RPMI7951 (cell line): Measurements from ENCODE around the gene CNN2. TPM values are rescaled to one million over a fixed set of nuclear protein-coding genes. Genes with fewer than 3 reads are reported as not detected.
"Not testable (repeated sequence)": the region's sequence is repeated elsewhere in the genome, so short reads cannot be mapped to it uniquely, and the experiment has no call there.

Experiments
- DNase-seq: peaks from one replicate; pipeline ENCODE4 v3.0.0-alpha.2; 2012; ENCODE audit warnings: low read depth
- total RNA-seq: library from RNA; depleted of rRNA; stranded (reverse); fragments of >200 nt; shearing (Covaris generic); gene quantifications from 2 replicates; pipeline ENCODE4 v1.2.3, GENCODE V29; 2014

Gene CNN2
- total RNA-seq, 1 experiment from 2014 or later = 179 TPM

DNA sequence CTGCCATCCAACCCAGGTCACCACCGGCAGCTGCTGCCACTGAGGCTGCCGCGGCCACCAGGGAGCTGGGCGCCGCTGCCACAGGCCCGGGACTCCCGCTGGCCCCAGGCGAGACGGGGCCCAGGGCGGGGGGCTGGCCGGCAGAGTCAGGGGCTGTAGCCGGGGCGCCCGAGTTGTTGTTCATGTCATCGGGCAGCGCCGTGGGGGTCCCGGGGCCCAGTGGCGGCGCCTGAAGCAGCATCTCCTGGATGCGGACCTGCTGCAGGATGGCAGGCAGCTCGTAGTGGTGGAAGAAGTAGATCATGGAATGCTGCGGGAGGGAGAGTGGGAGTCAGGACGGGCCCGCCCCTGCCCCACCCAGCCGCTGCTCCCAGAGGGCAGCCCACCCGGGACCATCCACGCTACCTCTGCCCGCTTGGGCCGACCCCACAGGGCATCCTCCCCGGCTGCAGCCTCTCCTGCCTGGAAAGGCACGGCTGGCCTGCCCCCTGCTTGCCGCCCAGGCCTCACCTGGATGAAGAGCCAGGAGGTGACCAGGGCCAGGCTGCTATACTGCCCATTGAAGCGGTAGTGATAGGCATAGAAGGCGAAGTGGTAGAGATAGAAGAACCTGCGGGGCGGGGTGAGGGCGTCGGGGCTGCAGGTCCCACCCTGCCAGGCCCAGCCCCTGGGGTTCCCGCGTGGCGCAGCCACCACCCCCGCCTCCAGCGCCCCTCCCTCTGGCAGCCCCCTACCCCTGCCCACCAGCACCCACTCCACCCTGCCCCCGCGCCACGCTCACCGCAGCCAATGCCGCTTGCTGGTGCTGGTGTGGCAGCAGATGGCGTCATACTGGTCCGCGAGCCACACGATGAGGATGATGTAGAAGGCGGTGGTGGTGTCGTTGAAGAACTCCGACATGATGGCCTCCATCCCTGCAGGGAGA is 15.6 kb upstream of the CNN2 start:
- no peak for DNase-seq

DNA sequence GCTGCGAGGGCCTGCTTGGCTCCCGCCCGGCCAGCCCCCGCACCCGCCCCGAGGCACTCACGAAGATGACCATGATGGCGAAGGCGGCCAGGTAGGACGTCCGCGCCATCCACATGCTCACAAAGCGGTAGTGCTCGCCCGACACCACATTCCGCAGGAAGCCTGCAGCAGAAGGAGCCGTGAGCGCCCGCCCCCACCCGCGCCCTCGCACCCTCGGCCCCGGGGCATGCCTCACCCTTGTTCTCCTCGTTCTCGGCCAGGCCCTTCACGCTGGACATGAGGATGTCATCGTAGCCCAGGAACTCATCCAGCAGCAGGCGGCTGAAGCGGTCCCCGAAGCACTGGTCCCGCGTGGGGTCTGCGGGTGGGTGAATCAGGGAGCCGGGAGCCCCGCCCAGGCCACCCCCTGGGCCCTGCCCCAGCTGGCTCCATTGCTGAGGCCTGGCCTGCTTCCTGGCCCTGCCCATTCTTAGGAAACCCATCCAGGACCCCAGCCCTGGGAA is 14.5 kb upstream of the CNN2 start:
- no peak for DNase-seq

DNA sequence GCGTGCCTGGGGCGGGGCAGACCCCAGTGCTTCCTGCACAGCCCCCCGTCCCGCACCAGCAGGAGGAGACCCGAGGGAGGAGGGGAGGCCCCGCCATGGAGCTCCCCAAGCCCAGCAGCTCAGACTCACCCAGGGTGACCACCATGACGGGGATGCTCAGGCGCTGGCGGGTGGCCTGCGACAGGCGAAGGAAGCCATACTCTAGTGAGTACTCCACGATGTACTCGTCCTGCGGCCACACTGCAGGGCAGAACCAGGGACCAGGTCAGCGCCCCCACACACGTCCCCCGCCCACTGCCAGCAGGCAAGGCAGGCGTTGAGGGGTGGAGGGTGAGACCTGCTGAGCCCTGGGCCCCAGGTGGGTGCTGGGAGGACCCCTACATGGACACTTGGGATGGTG is 14.1 kb upstream of the CNN2 start:
- DNase-seq = no peak

DNA sequence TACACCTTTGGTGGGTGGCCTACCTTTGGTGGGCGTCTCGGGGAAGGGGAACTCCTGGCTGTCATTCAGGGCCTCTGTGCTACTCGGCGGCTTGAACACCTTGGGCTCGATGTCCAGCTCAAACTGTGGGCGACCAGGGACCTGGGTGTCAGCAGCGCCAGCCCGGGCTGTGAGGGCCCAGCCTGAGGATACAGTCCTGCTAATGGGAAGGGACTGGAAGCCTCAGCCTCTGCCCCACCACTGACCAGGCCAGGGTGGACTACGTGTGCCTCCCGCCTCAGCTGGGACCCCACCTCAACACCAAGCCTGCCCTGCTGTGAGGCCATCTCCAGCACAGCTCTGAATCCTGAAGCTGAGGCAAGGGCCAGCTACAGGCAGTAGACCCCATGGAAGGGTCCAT is 13.2 kb upstream of the CNN2 start:
- no peak for DNase-seq

DNA sequence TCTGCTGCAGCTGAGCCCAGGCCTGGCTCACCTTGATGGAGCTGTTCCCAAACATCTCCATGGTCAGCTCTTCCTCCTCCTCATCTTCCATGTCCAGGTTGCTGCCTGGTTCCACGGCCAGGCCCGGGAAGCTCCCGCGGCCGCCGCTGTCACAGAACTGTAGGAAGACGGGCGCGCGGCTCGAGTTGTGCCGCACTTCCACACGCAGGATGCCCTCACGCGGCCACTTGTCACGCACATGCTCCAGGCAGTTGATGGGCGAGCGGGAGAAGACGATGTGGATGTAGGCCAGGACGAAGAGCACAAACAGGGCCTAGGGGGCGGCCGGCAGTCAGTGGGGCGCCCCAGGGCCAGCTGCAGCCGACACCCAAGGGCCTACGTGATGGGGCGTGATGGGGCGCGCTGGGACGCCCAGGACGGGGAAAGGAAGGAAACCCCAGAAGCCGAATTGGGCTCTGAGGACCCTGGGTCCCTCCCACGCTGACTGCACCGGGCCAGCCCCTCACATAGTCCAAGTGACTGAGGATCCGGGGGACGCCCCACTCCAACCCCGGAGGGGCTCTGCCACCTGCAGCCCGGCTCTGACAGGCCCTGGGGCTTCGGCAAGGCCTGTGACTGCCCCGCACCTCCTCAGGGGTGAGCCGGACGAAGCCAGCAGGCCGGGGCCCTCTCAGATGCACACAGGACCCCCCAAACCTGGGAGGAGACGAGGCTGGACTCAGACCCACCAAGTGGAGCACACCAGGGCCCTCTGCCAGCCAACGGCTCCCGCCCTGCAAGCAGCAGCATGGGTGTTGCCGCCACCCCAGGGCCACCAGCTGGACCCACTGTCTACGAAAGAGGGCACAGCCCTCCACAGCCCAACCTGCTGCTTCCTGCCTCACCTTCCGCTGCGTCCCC is 12.0 kb upstream of the CNN2 start:
- DNase-seq = no peak

DNA sequence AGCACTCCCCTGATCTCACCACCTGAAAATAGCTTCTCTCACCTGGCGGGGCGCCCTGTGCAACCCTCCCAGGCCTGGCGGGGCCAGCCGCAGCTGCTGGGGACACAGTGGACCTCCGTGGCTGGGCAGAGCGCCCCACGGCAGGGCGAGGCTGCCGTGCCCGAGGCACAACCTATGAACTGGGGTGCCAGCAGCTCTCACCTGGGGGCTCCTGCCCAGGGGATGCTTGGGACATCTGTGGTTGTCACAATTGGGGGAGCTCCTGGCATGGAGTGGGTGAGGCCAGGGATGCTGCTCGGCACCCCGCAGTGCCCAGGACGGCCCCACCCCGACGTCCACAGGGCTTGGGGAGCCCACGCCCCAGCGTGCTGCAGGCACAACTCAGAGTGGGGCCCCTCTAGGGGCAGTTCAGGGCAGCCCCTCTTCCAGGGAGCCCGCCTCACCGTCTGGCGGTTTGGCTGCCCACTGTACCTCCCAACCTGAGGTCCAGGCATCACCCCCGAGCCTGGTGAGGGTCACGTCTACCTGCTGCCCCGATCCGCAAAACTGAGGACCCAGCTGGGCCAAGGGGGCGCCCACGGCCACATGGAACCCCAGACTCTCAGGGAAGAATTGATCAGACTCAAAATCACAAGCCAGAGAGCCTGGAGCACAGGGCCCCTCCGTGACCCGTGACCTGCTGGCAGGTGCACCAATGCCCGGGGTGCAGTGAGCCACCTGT is 11.2 kb upstream of the CNN2 start:
- no peak for DNase-seq

DNA sequence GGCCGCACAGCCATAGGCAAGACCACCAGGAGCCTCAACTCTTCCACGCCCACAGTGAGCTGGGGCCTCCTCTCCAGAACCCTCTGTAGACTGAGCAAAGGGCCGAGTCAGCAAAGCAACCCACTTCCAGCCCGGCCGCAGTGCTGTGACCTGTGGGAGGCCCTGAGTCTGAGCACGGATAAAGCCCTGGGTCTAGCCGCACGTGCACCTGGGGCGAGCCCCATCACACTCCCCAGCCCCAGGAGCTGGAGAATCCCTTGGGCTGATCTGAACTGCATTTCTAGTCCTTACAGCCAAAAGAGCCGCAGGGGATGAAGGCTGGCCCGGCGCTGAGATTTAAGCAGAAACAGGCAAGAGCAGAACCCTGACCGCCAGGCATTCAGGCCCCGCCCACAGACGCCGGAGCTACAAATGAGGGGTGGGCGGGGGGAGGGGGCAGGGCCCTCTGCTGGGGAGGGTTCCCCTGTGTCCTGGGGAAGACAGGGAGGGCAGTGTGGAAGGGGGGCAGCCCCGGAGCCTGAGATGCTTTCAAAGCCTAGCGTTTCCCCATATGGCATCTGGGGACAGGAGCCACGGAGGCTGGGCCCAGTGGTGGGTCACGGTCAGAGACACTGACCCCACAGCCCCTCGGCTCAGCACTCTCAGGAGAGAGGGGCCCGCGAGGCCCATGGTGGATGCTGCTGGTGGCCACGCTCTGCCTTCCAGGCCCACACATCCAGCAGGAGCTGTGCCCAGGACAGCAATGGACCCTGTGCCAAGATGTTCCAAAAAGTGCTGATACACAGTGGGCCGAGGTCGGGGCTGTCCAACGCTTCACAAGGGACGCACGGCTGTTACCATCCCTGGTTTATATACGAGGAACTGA is 10.4 kb upstream of the CNN2 start:
- DNase-seq = no peak

DNA sequence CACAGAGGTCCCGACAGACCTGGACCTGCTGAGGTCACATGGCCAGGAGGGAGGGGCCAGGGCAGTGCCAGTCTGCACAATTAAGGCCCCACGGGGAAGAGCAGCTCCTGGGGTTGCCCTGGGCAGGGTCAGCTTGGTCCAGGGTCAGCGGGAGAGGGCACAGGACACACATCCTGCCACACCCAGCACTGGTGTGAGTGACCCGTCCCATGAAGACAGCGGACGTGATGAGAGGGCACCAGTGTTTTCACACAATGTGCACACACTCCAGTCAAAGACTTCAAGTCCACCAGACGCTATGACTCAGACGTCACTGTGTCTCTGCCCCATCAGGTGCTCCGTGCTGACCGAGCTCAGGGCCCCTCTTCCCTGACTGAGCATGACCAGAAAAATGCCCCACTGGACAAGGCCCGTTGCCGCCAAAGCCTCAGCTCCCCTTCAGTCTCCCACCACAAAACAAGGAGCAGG is 9.7 kb upstream of the CNN2 start:
- peak; percentile 69 for DNase-seq

DNA sequence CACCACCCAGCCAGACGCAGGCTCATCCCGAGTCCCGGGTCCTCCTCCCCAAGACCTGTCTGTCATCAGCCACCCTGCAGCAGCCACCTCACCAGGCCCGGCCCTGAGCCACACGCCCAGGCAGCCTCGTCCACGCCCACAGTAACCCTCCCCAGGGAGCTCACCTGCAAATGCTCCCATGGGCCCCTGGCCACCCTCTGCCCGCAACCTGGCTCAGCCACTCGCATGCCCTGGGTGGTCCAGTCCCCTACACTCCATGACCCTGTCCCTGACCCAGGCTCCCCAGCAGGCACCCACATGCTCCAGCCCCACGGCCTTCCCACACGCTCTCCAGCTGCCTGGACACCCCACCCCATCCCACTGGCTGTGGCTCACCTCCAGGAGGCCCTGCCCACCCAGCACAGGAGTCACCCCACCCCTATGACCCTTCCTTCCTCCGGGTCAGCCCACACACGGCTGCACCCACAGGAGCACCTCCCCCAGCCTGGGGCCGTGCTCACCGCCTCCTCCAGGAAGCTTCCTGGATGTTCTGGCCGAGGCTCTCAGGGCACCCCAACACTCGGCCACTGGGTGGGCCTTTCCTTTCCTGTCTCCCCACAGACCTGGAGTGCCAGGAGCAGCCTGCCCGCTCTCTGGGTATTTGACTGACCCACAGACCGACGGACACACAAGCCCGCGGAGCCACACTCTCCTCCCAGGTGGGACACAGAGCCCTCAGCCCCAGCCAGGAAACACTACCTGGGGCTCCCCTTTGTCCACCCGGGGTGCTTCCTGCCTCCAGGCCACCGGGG is 9.1 kb upstream of the CNN2 start:
- no peak for DNase-seq

DNA sequence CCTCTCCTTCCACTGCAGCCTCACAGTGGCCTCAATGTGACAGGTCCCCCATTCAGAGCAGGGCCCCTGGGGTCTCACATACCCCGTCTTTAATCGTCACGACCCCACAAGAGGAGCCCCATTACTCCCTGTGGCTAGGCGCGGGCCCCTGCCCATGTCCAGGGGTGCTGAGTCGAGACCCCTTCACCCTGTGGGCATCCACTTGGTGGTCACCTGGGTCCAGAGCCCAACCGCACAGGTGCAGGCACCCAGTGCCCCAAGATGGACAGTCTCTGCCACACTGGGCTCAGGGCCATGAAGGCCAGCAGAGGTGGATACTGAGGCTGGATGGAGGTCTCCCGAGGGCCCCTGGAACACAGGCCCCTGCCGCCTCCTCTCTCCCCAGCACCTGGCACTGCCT is 8.5 kb upstream of the CNN2 start:
- DNase-seq = no peak

DNA sequence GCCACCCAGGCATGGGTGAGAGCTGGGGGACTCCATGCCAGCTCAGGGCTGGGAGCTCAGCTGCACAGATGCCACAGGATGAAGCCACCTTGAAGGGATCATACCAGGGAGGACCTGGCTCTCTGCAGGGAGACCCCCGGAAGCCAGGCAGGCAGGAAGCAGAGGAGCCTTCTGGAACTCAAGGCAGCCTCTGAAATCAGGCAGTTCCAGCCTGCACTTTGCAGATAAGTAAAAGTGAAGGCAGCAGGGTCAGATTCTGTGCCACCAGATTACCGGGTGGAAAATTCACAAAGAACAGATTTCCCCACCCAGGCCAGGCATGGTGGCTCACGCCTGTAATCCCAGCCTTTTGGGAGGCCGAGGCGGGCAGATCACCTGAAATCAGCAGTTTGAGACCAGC is 8.0 kb upstream of the CNN2 start:
- DNase-seq = no peak

DNA sequence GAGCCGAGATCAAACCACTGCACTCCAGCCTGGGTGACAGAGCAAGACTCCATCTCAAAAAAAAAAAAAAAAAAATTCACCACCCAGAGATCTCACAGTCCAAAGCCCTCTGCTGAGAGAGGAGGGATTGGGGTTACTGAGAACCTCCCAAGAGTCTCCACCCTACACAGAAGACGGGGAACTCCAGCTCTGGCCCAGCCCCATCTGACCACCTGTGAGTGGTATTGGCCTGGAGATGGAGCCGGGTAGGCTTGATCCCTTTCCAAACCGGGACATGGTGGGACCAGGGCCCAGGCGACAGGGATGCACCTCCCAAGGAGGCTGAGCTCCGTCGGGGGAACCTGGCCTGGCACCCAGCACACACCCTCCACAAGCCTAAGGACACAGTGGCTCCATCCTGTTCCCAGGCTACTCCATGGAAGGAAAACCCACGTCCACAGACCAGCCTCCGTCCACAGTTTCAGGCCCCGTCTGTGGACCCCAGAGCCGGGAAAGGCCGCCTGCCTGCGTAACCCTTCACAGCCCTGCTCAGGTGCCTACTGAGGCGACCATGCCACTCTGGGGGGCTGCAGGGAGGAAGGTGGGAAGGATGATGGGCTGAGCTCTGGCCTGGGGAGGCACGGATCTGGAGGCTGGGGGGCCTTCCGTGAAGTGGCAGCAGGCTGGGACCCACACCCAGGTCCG is 7.3 kb upstream of the CNN2 start:
- DNase-seq = no peak

DNA sequence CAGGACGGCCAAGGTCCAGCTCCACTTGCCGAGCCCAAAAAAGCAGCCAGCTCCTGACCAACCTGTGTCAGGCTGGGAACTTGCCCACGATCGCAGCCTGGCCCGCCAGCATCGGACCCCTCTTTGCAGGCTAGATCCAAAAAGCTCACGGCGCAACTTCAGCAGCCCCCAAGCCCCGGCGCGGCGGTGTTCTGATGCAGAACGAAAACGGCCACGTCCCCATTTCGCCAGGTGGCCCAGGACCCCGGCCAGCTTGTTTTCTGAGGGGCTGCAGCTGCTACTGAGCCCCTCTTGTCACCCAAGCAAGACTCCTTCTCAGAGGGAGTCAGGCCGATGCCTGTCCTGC is 6.8 kb upstream of the CNN2 start:
- DNase-seq = no peak

DNA sequence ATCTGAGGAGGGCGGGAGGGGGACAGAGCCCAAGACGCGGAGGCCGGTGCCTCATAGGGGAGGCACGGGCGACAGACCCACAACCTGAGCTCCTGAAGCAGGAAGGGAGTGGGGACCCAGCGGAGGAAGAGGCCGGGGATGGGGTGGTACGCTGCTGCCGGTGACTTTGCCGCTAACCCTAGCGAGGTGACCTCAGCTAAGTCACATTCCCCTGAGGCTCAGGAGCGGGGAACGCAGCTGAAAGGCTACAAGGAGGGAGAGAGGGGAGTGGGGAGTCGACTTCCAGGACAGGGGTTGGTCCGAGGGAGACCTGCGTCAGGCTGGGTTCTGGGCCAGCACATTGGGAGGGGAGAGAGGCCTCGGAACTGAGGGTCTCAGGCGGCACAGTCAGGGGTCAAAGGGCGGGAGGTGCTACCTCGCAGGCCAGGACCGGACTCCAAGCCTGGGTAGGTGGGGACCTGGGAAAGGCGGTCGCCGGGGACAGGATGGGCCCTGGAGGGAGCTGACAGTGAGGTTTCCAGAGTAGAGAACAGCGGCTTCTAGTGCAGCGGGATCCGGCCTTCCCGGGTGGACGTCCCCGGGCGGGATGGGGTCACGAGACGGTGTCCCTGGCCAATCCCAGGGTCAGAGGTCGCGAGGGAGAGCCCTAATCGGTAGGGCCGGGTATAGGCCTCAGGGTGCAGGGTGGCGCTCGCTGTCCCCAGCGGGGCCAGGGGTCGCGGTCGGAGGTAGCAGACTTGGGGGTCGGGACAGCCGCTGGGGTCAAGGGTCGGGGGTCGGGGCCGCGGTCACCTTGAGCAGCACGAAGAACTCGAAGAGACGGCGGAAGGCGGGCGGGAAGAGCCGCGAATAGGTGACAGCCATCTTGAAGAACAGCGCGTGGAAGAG is 6.2 kb upstream of the CNN2 start:
- DNase-seq = no peak

DNA sequence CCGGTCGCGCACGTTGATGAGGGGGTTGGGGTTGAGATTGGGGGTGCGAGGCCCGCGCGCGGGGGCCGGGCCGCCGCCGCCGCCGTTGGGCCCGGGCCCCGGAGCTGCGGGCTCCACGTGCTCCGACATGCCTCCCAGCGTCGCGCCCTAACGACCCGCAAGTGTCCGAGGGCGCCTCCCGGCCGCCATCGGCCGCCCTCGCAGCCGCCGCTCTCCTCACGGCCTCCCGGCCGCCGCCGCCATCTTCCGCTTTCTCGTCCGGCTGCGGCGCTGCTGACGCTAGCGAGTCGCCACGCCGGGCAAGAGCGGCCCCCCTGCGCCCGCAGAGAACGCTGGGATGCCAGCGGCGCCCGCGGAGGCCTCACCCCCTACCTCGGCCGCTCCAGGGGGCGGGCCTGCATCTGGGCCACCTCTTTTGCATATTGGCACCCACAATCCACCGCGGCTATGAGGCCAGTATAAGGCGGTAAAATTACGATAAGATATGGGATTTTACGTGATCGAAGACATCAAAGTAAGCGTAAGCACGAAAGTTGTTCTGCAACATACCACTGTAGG is 5.5 kb upstream of the CNN2 start, which contains the start of gene TMEM259:
Gene TMEM259 (minus strand): TSS at position 256 of the 558 bp plus-strand sequence. CDS start 127 bp downstream, at position 129.
- peak; percentile 96 for DNase-seq

DNA sequence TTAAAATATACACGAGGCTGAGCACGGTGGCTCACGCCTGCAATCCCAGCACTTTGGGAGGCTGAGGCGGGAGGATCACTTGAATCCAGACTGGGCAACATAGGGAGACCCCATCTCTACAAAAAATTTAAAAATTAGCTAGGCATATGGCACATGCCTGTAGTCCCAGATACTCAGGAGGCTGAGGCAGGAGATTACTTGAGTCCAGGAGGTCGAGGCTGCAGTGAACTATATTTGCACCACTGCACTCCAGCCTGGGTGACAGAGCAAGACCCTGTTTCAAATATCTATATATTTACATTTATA is 2.6 kb upstream of the CNN2 start:
- not testable (repeated sequence) for DNase-seq

DNA sequence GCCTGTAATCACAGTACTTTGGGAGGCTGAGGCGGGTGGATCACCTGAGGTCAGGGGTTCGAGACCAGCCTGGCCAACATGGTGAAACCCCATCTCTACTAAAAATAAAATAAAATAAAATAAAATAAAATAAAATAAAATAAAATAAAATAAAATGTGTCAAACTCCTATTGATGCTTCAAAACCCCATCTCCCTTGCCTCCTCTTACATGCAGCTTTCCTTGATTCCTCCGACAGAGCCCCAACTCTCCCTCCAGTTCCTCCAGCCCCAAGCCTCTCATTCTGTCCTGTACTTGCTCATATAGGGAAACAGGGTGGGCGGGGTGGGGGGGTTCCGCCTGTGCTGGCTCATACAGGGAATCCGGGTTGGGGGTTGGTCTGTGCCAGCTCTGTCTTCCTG is 1.3 kb upstream of the CNN2 start:
- not testable (repeated sequence) for DNase-seq
